ENCODE measurements around the gene GPR82. TPM values are rescaled to one million over a fixed set of nuclear protein-coding genes. Genes with fewer than 3 reads are reported as not detected.

GPR82 gene
- total and polyA plus RNA-seq, 2 donors from 2014 or later = 0.15 to 0.98 TPM

DNA sequence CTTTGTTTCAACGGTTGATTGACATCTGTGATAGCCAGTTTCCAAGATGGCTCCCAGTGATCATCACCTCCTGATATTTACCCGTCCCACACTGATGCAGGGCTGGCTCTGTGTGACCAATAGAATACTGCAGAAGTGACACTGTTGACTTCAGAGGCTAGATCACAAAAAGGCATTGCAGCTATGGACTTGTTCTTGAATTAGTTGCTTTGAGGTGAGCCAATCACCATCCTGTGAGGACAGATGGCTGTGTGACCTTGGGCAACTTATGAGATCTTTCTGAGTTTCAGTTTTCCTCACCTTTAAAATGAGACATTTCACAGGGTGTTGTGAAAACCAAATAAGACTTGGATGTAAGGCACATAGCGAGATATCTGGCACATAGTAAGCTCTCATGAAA, 1.8 kb upstream of the GPR82 start:
- Histone ChIP-seq H3K9ac (ENCODE audit: low read length in 3 of 3) (no peak overlapping the region), H3K4me1 (ENCODE audit: control insufficient read depth in 2 of 3, insufficient read depth in 2 of 3, low read depth in 1 of 3, low read length in 3 of 3) (no peaks in the 10 kb centered on the region), H3K9me3 (ENCODE audit: control insufficient read depth in 2 of 3, insufficient read depth in 1 of 3, low read length in 3 of 3) (no peaks in the 10 kb centered on the region), H3K4me3 (ENCODE audit: low read length in 3 of 3) (no peak overlapping the region), H3K27me3 (ENCODE audit: control insufficient read depth, insufficient read depth, low read length) (no peaks in the 10 kb centered on the region), H3K27ac (ENCODE audit: low read depth in 2 of 2, low read length in 2 of 2) (no peak overlapping the region), H3K36me3 (ENCODE audit: control insufficient read depth in 2 of 3, insufficient read depth in 3 of 3, low read length in 3 of 3) (no peaks in the 10 kb centered on the region)
- intact Hi-C loops (cut with DNase I) = no loop called here
- FAIRE-seq (no peak), DNase-seq (no peak)
- TF ChIP-seq, protein P1, sequence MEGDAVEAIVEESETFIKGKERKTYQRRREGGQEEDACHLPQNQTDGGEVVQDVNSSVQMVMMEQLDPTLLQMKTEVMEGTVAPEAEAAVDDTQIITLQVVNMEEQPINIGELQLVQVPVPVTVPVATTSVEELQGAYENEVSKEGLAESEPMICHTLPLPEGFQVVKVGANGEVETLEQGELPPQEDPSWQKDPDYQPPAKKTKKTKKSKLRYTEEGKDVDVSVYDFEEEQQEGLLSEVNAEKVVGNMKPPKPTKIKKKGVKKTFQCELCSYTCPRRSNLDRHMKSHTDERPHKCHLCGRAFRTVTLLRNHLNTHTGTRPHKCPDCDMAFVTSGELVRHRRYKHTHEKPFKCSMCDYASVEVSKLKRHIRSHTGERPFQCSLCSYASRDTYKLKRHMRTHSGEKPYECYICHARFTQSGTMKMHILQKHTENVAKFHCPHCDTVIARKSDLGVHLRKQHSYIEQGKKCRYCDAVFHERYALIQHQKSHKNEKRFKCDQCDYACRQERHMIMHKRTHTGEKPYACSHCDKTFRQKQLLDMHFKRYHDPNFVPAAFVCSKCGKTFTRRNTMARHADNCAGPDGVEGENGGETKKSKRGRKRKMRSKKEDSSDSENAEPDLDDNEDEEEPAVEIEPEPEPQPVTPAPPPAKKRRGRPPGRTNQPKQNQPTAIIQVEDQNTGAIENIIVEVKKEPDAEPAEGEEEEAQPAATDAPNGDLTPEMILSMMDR (IDR thresholded peaks at IDR 0.05; ENCODE audit: borderline replicate concordance, extremely low read depth, insufficient read depth) = no peak

DNA sequence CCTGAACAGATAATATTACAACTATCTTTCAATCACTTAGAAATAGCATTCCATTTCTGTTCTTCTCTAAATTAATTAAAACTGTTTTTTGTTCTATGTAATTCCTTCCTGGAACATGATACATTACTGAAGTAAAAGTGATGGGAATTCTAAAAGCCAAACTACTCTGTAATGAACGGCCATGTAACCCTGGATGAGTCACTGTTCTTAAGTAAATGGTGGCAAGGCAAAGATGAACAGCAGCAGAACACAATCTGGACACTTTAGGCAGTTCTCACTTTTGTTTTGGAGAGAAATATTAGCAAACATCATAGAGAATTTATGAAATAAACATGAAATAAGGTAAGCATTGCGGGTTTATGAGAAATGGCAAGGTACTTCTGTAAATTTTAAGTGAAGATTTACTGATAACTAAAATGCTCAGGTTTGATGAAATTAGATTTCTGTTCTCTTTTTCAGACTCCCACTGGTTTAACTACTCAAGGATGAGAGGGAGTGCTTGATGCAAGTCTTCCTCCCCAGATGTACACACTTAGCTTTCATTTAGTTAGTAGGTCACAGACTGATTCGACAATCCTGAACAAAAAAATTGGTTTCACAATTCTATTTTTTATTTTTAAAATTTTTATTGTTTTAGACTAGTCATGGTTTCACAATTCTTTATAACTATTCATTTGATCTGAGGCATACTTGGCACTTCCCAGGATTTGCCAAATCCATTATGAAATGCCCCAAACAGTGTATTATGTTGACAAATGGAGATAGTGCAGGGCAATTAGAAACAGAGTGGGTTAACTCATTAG, 964 bp upstream of the GPR82 start:
- DNase-seq (no peak), FAIRE-seq (no peak)
- H3K4me3 ChIP-seq (ENCODE audit: low read length in 3 of 3) = no peak overlapping the region
- TF ChIP-seq, protein P1 (IDR thresholded peaks at IDR 0.05; ENCODE audit: borderline replicate concordance, extremely low read depth, insufficient read depth) = no peak
- H3K4me1 ChIP-seq (ENCODE audit: control insufficient read depth in 2 of 3, insufficient read depth in 2 of 3, low read depth in 1 of 3, low read length in 3 of 3) = no peaks in the 10 kb centered on the region
- no peak overlapping the region for H3K9ac ChIP-seq (ENCODE audit: low read length in 3 of 3)
- intact Hi-C loops (cut with DNase I) = no loop called here
- no peaks in the 10 kb centered on the region for H3K27me3 ChIP-seq (ENCODE audit: control insufficient read depth, insufficient read depth, low read length)
- no peak overlapping the region for H3K27ac ChIP-seq (ENCODE audit: low read depth in 2 of 2, low read length in 2 of 2)
- no peaks in the 10 kb centered on the region for H3K9me3 ChIP-seq (ENCODE audit: control insufficient read depth in 2 of 3, insufficient read depth in 1 of 3, low read length in 3 of 3)
- H3K36me3 ChIP-seq (ENCODE audit: control insufficient read depth in 2 of 3, insufficient read depth in 3 of 3, low read length in 3 of 3) = no peaks in the 10 kb centered on the region

DNA sequence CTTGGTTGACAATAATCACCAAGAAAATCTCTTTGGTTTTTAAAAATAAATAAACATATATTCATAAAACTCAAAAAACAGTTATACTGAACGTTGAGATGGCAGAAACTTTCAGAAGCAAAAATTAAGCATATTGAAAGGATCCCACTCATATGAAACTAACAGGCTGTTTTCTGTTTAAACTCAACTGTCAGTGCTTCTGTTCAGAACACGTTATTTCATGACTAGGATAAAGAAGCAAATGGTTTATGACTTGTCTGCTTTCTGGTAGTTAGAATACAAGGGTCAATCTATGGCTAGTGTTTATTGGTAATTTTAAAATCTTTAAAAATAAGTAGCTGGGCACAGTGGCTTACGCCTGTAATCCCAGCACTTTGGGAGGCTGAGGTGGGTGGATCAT, 4.1 kb downstream of the GPR82 start:
- no peak for DNase-seq
- no peaks in the 10 kb centered on the region for H3K4me1 ChIP-seq (ENCODE audit: control insufficient read depth in 2 of 3, insufficient read depth in 2 of 3, low read depth in 1 of 3, low read length in 3 of 3)
- H3K4me3 ChIP-seq (ENCODE audit: low read length in 3 of 3) = no peak overlapping the region
- intact Hi-C loops (cut with DNase I) = no loop called here
- H3K36me3 ChIP-seq (ENCODE audit: control insufficient read depth in 2 of 3, insufficient read depth in 3 of 3, low read length in 3 of 3) = no peaks in the 10 kb centered on the region
- H3K27me3 ChIP-seq (ENCODE audit: control insufficient read depth, insufficient read depth, low read length) = no peaks in the 10 kb centered on the region
- H3K27ac ChIP-seq (ENCODE audit: low read depth in 2 of 2, low read length in 2 of 2) = no peak overlapping the region
- TF ChIP-seq, protein P1 (IDR thresholded peaks at IDR 0.05; ENCODE audit: borderline replicate concordance, extremely low read depth, insufficient read depth) = no peak
- FAIRE-seq = no peak
- no peak overlapping the region for H3K9ac ChIP-seq (ENCODE audit: low read length in 3 of 3)
- H3K9me3 ChIP-seq (ENCODE audit: control insufficient read depth in 2 of 3, insufficient read depth in 1 of 3, low read length in 3 of 3) = no peaks in the 10 kb centered on the region
